Posterior vena cava (tissue), 2 donors: ENCODE measurements around the gene G0S2. TPM values are rescaled to one million over a fixed set of nuclear protein-coding genes. Genes with fewer than 3 reads are reported as not detected.
A peak's percentile ranks its signal among the peaks of the same experiment; 100 is the strongest.
"Not testable (repeated sequence)": the region's sequence is repeated elsewhere in the genome, so short reads cannot be mapped to it uniquely, and the experiment has no call there.

Experiments used
- DNase-seq: peaks from one replicate; pipeline ENCODE4 v3.0.0-alpha.2; 2020; ENCODE audit warnings: low spot score
- intact Hi-C, 2 donors: fragments of 100-400 bp; cut with DNase I; formaldehyde crosslinking; loops; one replicate each; pipeline versions ENCODE4 v1.14.1 to v1.14.2; 2022 to 2023
- total RNA-seq, 2 donors: library from RNA; stranded (reverse); fragmentation: NEBNext Ultra II Directional; extraction: Animal tissue kit (Norgen Biotek cat#: 25700); gene quantifications; one replicate each; pipeline ENCODE4 v1.2.1, GENCODE V29; 2021
- donor health status: DM: yes; HTN: yes; CAD: no.
- donor health status: DM: yes; HTN: yes; CAD: no.

The G0S2 gene
- total RNA-seq, 2 donors from 2014 or later: 12.5 to 35.0 TPM

DNA sequence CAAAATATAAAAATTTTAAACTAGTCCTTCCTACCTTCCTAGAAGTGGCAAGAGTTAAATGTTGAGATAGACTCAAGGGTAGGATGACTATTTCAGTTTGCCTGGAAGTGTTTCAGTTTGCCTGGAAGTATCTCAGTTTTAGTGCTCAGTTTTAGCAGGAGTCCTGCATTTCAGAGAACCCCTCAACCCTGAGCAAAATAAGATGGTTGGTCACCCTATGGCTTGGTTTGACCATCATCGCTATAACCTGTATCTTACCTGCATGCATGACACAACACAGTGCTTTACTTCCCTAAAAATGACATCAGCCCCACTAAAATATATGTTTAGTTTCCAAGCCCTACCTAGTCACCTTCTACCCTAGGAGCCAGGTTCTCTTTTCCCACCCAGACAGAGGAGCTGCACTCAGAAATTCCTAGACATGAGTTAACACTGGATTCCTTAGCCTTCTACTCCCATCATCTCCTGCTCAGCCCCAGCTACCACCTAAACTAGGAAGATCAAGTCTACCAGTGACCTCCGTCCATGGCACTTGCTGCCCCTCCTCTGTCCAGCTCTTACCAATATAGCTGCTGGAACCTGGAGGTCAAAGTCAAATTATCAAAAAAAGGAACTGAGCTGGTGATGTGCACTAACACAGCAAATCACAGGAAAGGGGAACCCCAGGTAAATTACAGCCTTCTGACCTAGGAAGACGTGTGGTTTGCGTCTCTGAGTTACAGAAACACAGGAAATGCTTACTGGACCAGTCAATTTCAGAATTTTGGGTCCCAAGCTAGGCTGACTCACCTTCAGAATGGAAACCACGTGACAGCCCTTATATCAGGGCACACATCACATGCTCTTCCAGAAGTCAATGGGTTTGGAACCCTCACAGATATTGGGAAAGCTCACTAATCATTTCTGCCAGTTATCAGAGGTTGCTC is 2.2 kb upstream of the G0S2 start:
- no peak for DNase-seq
- intact Hi-C loops: no loop called here

GRCh38 chr1:209673631-209674417 is 1.4 kb upstream of the G0S2 start:
- intact Hi-C loops: no loop called here
- peak; percentile 87 for DNase-seq

GRCh38 chr1:209675565-209676154 is 448 bp downstream of the G0S2 start:
- intact Hi-C loops: no loop called here
- DNase-seq: peak; percentile 80

- DNase-seq: no peak
- intact Hi-C loops: no loop called here
Measured at GRCh38 chr1:209678981-209679539, 3.8 kb downstream of the G0S2 start.

- intact Hi-C loops: loop anchor here in 1 of 2 donors (10.0 kb wide), 1 partner anchor 91 kb away; no protein-coding TSS in a partner anchor
Measured at GRCh38 chr1:209685821-209686220, 10.6 kb downstream of the G0S2 start.

GRCh38 chr1:209686322-209686721 is 11.1 kb downstream of the G0S2 start:
- intact Hi-C loops: loop anchor here in 1 of 2 donors (10.0 kb wide), 1 partner anchor 92 kb away; no protein-coding TSS in a partner anchor
- no peak for DNase-seq

More at GRCh38 chr1:209685821-209686220, 10.6 kb downstream of the G0S2 start:
- no peak for DNase-seq

DNA sequence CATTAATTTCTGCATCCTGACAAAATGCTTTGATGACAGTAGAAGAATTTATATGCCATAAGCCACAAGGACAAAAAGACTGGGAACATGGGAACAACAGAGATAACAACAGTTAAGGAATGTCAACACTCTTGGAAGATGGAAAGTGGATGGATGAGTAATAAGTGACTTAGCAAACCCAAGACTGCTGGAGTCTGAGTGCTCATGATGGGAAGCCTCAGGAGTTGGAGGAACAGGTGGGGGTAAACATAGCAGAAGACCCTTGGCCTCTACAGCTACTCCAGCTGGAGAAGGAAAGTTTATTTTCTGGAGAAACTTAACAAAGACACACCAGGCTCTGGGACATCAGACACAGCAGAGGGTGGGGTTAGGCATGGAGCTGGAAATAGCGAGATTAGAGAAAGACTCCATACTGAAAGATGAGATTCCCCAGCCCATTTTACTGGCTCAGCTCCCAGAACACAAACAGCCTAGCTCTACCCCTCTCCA is 13.6 kb downstream of the G0S2 start:
- intact Hi-C loops: loop anchor here in 1 of 2 donors (10.0 kb wide), 1 partner anchor 94 kb away; no protein-coding TSS in a partner anchor

GRCh38 chr1:209689477-209689876 is 14.3 kb downstream of the G0S2 start:
- intact Hi-C loops: loop anchor here in 1 of 2 donors (10.0 kb wide), 1 partner anchor 95 kb away; no protein-coding TSS in a partner anchor
- no peak for DNase-seq

More for the DNA sequence above, 13.6 kb downstream of the G0S2 start:
- no peak for DNase-seq

- intact Hi-C loops: loop anchor here in 1 of 2 donors (5.0 to 10.0 kb wide), 2 partner anchors 86 to 114 kb away; no protein-coding TSS in a partner anchor
- no peak for DNase-seq
Measured at GRCh38 chr1:209691237-209691636, 16.0 kb downstream of the G0S2 start.

GRCh38 chr1:209692296-209692695 is 17.1 kb downstream of the G0S2 start:
- no peak for DNase-seq
- intact Hi-C loops: loop anchor here in 1 of 2 donors (5.0 to 10.0 kb wide), 2 partner anchors 87 to 115 kb away; no protein-coding TSS in a partner anchor

DNA sequence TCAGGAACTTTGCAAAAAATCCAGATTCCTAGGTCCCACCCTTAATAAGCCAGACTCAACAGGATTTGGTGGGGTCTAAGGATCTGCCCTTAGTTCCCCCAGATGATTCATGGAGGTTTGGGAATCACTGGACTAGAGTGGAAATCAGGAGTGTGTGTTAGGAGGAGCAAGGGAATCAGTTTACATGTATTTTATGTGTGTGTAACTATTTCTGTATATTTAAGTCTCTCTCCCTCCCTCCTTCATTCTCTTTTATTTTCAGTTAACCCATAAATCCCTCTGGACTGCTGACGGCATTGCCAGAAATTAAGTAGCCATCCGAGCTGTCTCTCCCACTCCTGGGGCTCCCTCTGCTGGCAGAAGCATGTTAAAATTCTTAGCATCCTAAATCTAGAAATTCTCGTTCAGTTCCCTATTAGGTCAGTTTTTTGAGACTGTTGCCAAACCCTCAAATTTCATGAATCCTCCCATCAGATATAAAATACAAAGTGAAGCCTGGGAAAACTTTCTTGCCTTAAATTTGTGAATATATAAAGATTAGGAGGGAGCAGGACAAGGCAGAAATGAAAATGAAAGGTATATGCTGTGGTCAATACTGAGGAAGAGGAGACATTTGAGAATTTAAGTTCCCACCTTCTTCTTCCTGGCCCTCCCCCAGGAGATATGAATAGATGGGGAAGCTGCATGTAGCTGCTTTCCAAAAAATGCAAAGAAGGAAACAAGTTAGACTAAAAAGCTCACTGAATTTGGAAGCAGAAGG is 17.7 kb downstream of the G0S2 start:
- intact Hi-C loops: loop anchor here in 1 of 2 donors (5.0 to 10.0 kb wide), 2 partner anchors 88 to 116 kb away; no protein-coding TSS in a partner anchor
- peak; percentile 86 for DNase-seq

- DNase-seq: no peak
- intact Hi-C loops: loop anchor here (5.0 to 10.0 kb wide), 2 partner anchors 92 to 119 kb away; no protein-coding TSS in a partner anchor
Measured at GRCh38 chr1:209696673-209697072, 21.5 kb downstream of the G0S2 start.

DNA sequence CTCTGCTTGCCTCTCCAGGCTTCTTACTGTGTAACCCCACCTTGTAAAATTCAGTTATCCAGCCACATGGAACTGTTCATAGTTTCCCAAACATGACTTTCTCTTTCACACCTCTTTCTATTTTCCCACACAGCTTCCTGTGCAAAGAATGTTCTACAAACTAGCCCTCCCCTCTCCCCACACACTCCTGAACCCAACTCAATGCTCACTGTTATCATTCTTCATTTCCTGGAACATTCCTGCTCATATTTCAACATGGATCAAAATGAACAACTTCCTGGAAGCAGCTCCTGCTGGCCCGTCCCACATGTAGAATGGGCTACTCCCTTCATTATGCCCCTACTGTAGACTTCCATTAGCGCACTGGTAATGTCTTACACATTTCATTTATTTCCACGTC is 21.9 kb downstream of the G0S2 start:
- intact Hi-C loops: loop anchor here (5.0 to 10.0 kb wide), 2 partner anchors 92 to 120 kb away; no protein-coding TSS in a partner anchor
- no peak for DNase-seq

DNA sequence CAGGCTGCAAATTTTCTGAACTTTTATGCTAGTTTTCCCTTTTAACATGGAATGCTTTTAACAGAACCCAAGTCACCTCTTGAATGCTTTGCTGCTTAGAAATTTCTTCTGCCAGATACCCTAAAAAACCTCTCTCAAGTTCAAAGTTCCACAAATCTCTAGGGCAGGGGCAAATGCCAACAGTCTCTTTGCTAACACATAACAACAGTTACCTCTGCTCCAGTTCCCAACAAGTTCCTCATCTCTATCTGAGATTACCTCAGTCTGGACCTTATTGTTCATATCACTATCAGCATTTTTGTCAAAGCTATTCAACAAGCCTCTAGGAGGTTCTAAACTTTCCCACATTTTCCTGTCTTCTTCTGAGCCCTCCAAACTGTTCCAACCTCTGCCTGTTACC is 25.5 kb downstream of the G0S2 start:
- DNase-seq, intact Hi-C loops: not testable (repeated sequence)

DNA sequence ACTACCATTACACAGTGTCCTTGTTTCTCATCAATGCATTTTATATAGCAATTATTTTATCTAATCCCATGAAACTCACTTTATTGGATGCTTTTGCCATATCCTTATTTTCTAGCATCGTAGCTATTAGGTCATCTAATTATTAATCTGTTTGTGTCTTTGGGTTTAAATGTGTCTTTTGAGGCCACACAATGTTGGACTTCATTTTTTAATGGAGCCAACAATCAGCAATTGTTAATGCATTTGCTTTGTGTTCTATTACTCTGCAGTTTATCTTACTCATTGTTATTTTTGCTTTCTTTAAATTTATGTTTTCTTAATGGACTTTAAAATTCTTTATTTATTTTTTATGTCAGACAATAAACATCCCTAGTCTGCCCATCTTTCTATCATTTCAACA is 27.6 kb downstream of the G0S2 start:
- intact Hi-C loops: no loop called here
- no peak for DNase-seq

GRCh38 chr1:209703834-209704504 is 28.8 kb downstream of the G0S2 start:
- DNase-seq: no peak
- intact Hi-C loops: no loop called here

- DNase-seq: peak; percentile 89
- intact Hi-C loops: no loop called here
Measured at GRCh38 chr1:209704584-209704983, 29.4 kb downstream of the G0S2 start, which contains the start of gene HSD11B1. Gene HSD11B1 (plus strand): TSS chr1:209704846. CDS start chr1:209704943, 97 bp downstream.
